Activated CD4-positive, alpha-beta T cell treated with anti-CD3 and anti-CD28 coated beads, Interleukin-2, amount 50 U/mL, for 24 hours (primary cell): ENCODE data around the gene PGAM2.

Experiments
- DNase-seq, 2 donors: peaks; one replicate each; pipeline ENCODE4 v3.0.0-alpha.2; 2020; ENCODE audit warnings: low read depth in 1 of 2, low spot score in 1 of 2

Gene PGAM2

GRCh38 chr7:44067064-44067951, 1.9 kb upstream of the PGAM2 start:
- no peak for DNase-seq

GRCh38 chr7:44066494-44067063, 1.2 kb upstream of the PGAM2 start:
- DNase-seq = no peak

- DNase-seq = no peak
Observed at GRCh38 chr7:44066111-44066460, 719 bp upstream of the PGAM2 start.

- no peak for DNase-seq
Observed at GRCh38 chr7:44064791-44065430, 456 bp downstream of the PGAM2 start.

GRCh38 chr7:44063894-44064651, 1.3 kb downstream of the PGAM2 start:
- DNase-seq = no peak

GRCh38 chr7:44063547-44063893, 1.8 kb downstream of the PGAM2 start:
- no peak for DNase-seq

- no peak for DNase-seq
Observed at GRCh38 chr7:44062903-44063295, 2.5 kb downstream of the PGAM2 start.

GRCh38 chr7:44062180-44062902, 3.0 kb downstream of the PGAM2 start:
- no peak for DNase-seq

- DNase-seq = no peak
Observed at GRCh38 chr7:44061645-44062179, 3.7 kb downstream of the PGAM2 start.

- no peak for DNase-seq
Observed at GRCh38 chr7:44060948-44061644, 4.3 kb downstream of the PGAM2 start.

GRCh38 chr7:44060091-44060947, 5.0 kb downstream of the PGAM2 start:
- no peak for DNase-seq

- DNase-seq = no peak
Observed at GRCh38 chr7:44059219-44060090, 5.9 kb downstream of the PGAM2 start.

- DNase-seq = no peak
Observed at GRCh38 chr7:44058759-44059218, 6.6 kb downstream of the PGAM2 start.

- no peak for DNase-seq
Observed at GRCh38 chr7:44057849-44058758, 7.3 kb downstream of the PGAM2 start.

- DNase-seq = no peak
Observed at GRCh38 chr7:44057181-44057848, 8.1 kb downstream of the PGAM2 start.

- DNase-seq = no peak
Observed at GRCh38 chr7:44056681-44057080, 8.7 kb downstream of the PGAM2 start.
